Stimulated activated CD4-positive, alpha-beta T cell treated with anti-CD3 and anti-CD28 coated beads, Interleukin-2, amount 100 ng/mL, for 24 hours (primary cell): ENCODE measurements around the gene NUDT8.
"Not testable (repeated sequence)": the region's sequence is repeated elsewhere in the genome, so short reads cannot be mapped to it uniquely, and the experiment has no call there.

Source experiments
- DNase-seq, 2 donors: peaks; one replicate each; pipeline ENCODE4 v3.0.0-alpha.2; 2020

NUDT8 gene

GRCh38 chr11:67627441-67627811, 2.3 kb downstream of the NUDT8 start:
- DNase-seq: no peak

GRCh38 chr11:67626970-67627369, 2.8 kb downstream of the NUDT8 start:
- DNase-seq: no peak

GRCh38 chr11:67626131-67626833, 3.5 kb downstream of the NUDT8 start:
- not testable (repeated sequence) for DNase-seq

GRCh38 chr11:67623795-67624194, 5.9 kb downstream of the NUDT8 start:
- not testable (repeated sequence) for DNase-seq

GRCh38 chr11:67622905-67623304, 6.8 kb downstream of the NUDT8 start:
- not testable (repeated sequence) for DNase-seq

GRCh38 chr11:67621928-67622327, 7.8 kb downstream of the NUDT8 start:
- not testable (repeated sequence) for DNase-seq

- not testable (repeated sequence) for DNase-seq
These were observed 9.1 kb downstream of the NUDT8 start for GRCh38 chr11:67620621-67621020.

- DNase-seq: not testable (repeated sequence)
These were observed 9.8 kb downstream of the NUDT8 start for GRCh38 chr11:67619683-67620618.

GRCh38 chr11:67618901-67619659, 10.7 kb downstream of the NUDT8 start:
- DNase-seq: not testable (repeated sequence)

GRCh38 chr11:67617243-67617953, 12.3 kb downstream of the NUDT8 start:
- no peak for DNase-seq

- no peak for DNase-seq
These were observed 13.1 kb downstream of the NUDT8 start for GRCh38 chr11:67616431-67617242.

GRCh38 chr11:67615728-67616430, 13.9 kb downstream of the NUDT8 start:
- DNase-seq: no peak

GRCh38 chr11:67614730-67615714, 14.7 kb downstream of the NUDT8 start:
- peak; percentile 69 to 75 for DNase-seq

GRCh38 chr11:67613960-67614715, 15.6 kb downstream of the NUDT8 start:
- DNase-seq: peak; percentile 79 to 81

GRCh38 chr11:67613313-67613959, 16.3 kb downstream of the NUDT8 start:
- no peak for DNase-seq

- no peak for DNase-seq
These were observed 17.0 kb downstream of the NUDT8 start for GRCh38 chr11:67612751-67613150.

GRCh38 chr11:67611704-67612587, 17.8 kb downstream of the NUDT8 start:
- DNase-seq: no peak
